Cardiac muscle cell (in vitro differentiated cells and primary cell): ENCODE results near the gene TSPAN5. TPM values are rescaled to one million over a fixed set of nuclear protein-coding genes. Genes with fewer than 3 reads are reported as not detected.

Experiments used
- DNase-seq, 2 donors: peaks; one replicate each; pipeline versions ENCODE4 v3.0.0 to v3.0.0-alpha.2; 2010 to 2017; ENCODE audit warnings: low read depth in 1 of 2, low spot score in 1 of 2
- H3K27ac ChIP-seq: fragments of 200-600 bp; sonication (generic); 2 replicates; pipeline ENCODE4 v1.5.1; 2016
- H3K27me3 ChIP-seq: fragments of 200-600 bp; sonication (generic); 2 replicates; pipeline ENCODE4 v1.6.0; 2016; ENCODE audit warnings: control low read depth
- H3K36me3 ChIP-seq: fragments of 200-600 bp; sonication (generic); 2 replicates; pipeline ENCODE4 v1.5.1; 2016; ENCODE audit warnings: control low read depth
- H3K4me1 ChIP-seq: fragments of 200-600 bp; sonication (generic); 2 replicates; pipeline ENCODE4 v1.8.1; 2017; ENCODE audit warnings: low read depth, mild to moderate bottlenecking, mixed run types
- H3K4me3 ChIP-seq: fragments of 200-600 bp; sonication (generic); 2 replicates; pipeline ENCODE4 v1.5.1; 2016; ENCODE audit warnings: mild to moderate bottlenecking
- H3K9me3 ChIP-seq: fragments of 200-600 bp; sonication (generic); 2 replicates; pipeline ENCODE4 v1.5.1; 2017; ENCODE audit warnings: low read depth, mild to moderate bottlenecking, control low read depth
- CTCF ChIP-seq: IDR thresholded peaks from 2 replicates; pipeline ENCODE4 v1.5.1; 2012; ENCODE audit warnings: low read depth, mild to moderate bottlenecking, low read length
- polyA plus RNA-seq: library from polyadenylated mRNA; unstranded; fragments of >200 nt; fragmentation: Nextera tagmentation; extraction: Ambion mirVana; gene quantifications from 2 replicates; pipeline ENCODE4 v1.2.1, GENCODE V29; 2016
- total RNA-seq: library from RNA; depleted of rRNA; stranded (reverse); fragments of >200 nt; gene quantifications from 2 replicates; pipeline ENCODE4 v1.2.3, GENCODE V29; 2016

TSPAN5 gene
- total and polyA plus RNA-seq, 2 experiments from 2014 or later = 26.9 to 39.8 TPM

- Histone ChIP-seq H3K4me3 (no peak overlapping the region), H3K4me1 (peaks cover 22% of the 10 kb centered on the region), H3K27ac (no peak overlapping the region), H3K9me3 (no peaks in the 10 kb centered on the region), H3K27me3 (no peaks in the 10 kb centered on the region), H3K36me3 (no peaks in the 10 kb centered on the region)
- DNase-seq = peak in 1 of 2 donors; percentile 9
- no peak for TF ChIP-seq CTCF
Observed at GRCh38 chr4:98510340-98510739, 148.1 kb downstream of the TSPAN5 start.

- Histone ChIP-seq H3K4me3 (no peak overlapping the region), H3K9me3 (no peaks in the 10 kb centered on the region), H3K36me3 (no peaks in the 10 kb centered on the region), H3K27me3 (no peaks in the 10 kb centered on the region), H3K4me1 (peaks cover 16% of the 10 kb centered on the region), H3K27ac (no peak overlapping the region)
- TF ChIP-seq CTCF = no peak
- no peak for DNase-seq
Observed at GRCh38 chr4:98509721-98510120, 148.7 kb downstream of the TSPAN5 start.

GRCh38 chr4:98508829-98509598, 149.4 kb downstream of the TSPAN5 start:
- no peak for DNase-seq

GRCh38 chr4:98508248-98508647, 150.2 kb downstream of the TSPAN5 start:
- Histone ChIP-seq H3K9me3 (no peaks in the 10 kb centered on the region), H3K4me3 (no peak overlapping the region)
- no peak for TF ChIP-seq CTCF

More at GRCh38 chr4:98508829-98509598, 149.4 kb downstream of the TSPAN5 start:
- Histone ChIP-seq H3K27me3 (no peaks in the 10 kb centered on the region), H3K4me1 (peaks cover 13% of the 10 kb centered on the region), H3K27ac (no peak overlapping the region), H3K4me3 (no peak overlapping the region), H3K36me3 (no peaks in the 10 kb centered on the region), H3K9me3 (no peaks in the 10 kb centered on the region)
- TF ChIP-seq CTCF = no peak

GRCh38 chr4:98507299-98507698, 151.1 kb downstream of the TSPAN5 start:
- TF ChIP-seq CTCF = no peak
- no peak overlapping the region for H3K4me3 ChIP-seq
- no peak for DNase-seq
- H3K36me3 ChIP-seq = no peaks in the 10 kb centered on the region
- no peaks in the 10 kb centered on the region for H3K9me3 ChIP-seq
- no peaks in the 10 kb centered on the region for H3K27me3 ChIP-seq
- H3K4me1 ChIP-seq = peaks cover 13% of the 10 kb centered on the region
- H3K27ac ChIP-seq = no peak overlapping the region

More at GRCh38 chr4:98508248-98508647, 150.2 kb downstream of the TSPAN5 start:
- DNase-seq = no peak
- no peaks in the 10 kb centered on the region for H3K27me3 ChIP-seq
- peaks cover 13% of the 10 kb centered on the region for H3K4me1 ChIP-seq
- H3K36me3 ChIP-seq = no peaks in the 10 kb centered on the region
- H3K27ac ChIP-seq = no peak overlapping the region
